Parathyroid adenoma (tissue), 2 donors: ENCODE results near the gene PKP2.

Experiments used
- H2AFZ ChIP-seq: fragments of 300-600 bp; sonication (generic); one replicate; pipeline ENCODE4 v1.7.0; 2017; ENCODE audit warnings: antibody characterized with exemption, mild to moderate bottlenecking
- H3K27ac ChIP-seq: fragments of 300-600 bp; sonication (generic); one replicate; pipeline ENCODE4 v1.7.0; 2017
- H3K27me3 ChIP-seq: fragments of 300-600 bp; sonication (generic); one replicate; pipeline ENCODE4 v1.7.0; 2017; ENCODE audit warnings: low read length; ENCODE audit not compliant: control insufficient read depth, insufficient read depth
- H3K36me3 ChIP-seq: fragments of 300-600 bp; sonication (generic); one replicate; pipeline ENCODE4 v1.7.0; 2017; ENCODE audit warnings: low read length; ENCODE audit not compliant: control insufficient read depth, insufficient read depth
- H3K4me1 ChIP-seq: fragments of 300-600 bp; sonication (generic); one replicate; pipeline ENCODE4 v1.7.0; 2017; ENCODE audit warnings: control low read depth
- H3K4me2 ChIP-seq: fragments of 300-600 bp; sonication (generic); one replicate; pipeline ENCODE4 v1.7.0; 2017; ENCODE audit warnings: low read length
- H3K4me3 ChIP-seq: fragments of 300-600 bp; sonication (generic); one replicate; pipeline ENCODE4 v1.7.0; 2017; ENCODE audit warnings: low read depth, low read length
- H3K79me2 ChIP-seq: fragments of 300-600 bp; sonication (generic); one replicate; pipeline ENCODE4 v1.7.0; 2017; ENCODE audit warnings: control low read depth
- H3K9ac ChIP-seq: fragments of 300-600 bp; sonication (generic); one replicate; pipeline ENCODE4 v1.7.0; 2017; ENCODE audit warnings: mild to moderate bottlenecking
- H3K9me3 ChIP-seq: fragments of 300-600 bp; sonication (generic); one replicate; pipeline ENCODE4 v1.7.0; 2017; ENCODE audit warnings: low read length; ENCODE audit not compliant: control insufficient read depth
- TF ChIP-seq, protein P1 (sequence below): fragments of 300-600 bp; sonication (generic); IDR thresholded peaks from one replicate; pipeline ENCODE4 v1.7.0; 2017; ENCODE audit warnings: antibody characterized with exemption, mild to moderate bottlenecking
- donor health status: primary hyperparathyroidism.

Gene PKP2

DNA sequence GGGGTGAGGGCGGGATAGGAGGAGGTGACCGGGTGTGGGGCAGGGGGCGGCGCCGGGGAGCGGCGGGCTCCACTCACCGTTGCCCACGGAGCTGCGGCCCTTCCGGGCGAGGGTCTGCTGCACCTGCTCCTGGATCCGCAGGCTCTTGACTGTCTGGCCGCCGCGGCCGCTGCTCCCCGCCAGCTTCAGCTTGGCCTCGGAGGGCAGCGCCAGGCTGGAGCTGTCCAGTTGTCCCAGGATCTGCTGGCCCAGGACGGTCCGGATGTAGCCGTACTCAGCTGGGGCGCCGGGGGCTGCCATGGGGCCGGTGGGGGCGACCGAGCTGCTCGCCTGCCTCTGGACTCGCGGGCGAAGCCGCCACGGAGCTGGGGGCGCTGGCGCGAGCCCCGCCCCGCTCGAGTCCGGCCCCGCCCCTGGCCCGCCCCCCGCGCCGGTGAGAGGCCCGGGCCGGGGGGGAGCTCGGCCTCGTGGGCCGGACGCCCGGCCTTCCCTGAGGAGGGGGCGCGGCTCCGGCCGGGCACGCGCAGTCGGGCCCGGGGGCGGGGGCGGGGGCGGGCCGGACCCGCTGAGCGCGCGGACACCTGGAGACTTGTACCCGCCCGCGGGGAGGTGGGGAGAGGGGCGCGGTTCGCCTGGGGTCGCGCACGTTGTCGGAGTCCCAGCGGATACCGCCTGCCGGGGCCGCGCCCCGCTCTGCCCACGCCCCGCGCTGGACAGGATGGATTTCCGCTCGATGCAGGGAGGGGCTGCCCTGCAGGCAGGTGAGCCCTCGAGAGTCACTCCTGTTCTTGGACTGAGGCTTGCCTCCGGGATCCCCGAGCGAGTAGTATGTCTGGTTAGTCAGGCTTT, at the start of gene PKP2:
TSS of gene PKP2 (minus strand) at position 346 of the 849 bp plus-strand sequence. CDS start at position 300, 46 bp downstream.
- no peaks in the 10 kb centered on the region for H3K36me3 ChIP-seq
- peaks cover 22% of the 10 kb centered on the region for H3K4me1 ChIP-seq
- peak within 1 kb of the TSS; percentile 79 for H3K27ac ChIP-seq
- H3K4me3 ChIP-seq = peak within 1 kb of the TSS; percentile 81
- no peaks in the 10 kb centered on the region for H3K9me3 ChIP-seq
- peak within 1 kb of the TSS; percentile 89 for H2AFZ ChIP-seq
- no peaks in the 10 kb centered on the region for H3K27me3 ChIP-seq
- TF ChIP-seq, protein P1, sequence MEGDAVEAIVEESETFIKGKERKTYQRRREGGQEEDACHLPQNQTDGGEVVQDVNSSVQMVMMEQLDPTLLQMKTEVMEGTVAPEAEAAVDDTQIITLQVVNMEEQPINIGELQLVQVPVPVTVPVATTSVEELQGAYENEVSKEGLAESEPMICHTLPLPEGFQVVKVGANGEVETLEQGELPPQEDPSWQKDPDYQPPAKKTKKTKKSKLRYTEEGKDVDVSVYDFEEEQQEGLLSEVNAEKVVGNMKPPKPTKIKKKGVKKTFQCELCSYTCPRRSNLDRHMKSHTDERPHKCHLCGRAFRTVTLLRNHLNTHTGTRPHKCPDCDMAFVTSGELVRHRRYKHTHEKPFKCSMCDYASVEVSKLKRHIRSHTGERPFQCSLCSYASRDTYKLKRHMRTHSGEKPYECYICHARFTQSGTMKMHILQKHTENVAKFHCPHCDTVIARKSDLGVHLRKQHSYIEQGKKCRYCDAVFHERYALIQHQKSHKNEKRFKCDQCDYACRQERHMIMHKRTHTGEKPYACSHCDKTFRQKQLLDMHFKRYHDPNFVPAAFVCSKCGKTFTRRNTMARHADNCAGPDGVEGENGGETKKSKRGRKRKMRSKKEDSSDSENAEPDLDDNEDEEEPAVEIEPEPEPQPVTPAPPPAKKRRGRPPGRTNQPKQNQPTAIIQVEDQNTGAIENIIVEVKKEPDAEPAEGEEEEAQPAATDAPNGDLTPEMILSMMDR = no peak
- H3K79me2 ChIP-seq = no peaks in the 10 kb centered on the region
- H3K4me2 ChIP-seq = peak within 1 kb of the TSS; percentile 77
- H3K9ac ChIP-seq = no peak within 1 kb of the TSS

DNA sequence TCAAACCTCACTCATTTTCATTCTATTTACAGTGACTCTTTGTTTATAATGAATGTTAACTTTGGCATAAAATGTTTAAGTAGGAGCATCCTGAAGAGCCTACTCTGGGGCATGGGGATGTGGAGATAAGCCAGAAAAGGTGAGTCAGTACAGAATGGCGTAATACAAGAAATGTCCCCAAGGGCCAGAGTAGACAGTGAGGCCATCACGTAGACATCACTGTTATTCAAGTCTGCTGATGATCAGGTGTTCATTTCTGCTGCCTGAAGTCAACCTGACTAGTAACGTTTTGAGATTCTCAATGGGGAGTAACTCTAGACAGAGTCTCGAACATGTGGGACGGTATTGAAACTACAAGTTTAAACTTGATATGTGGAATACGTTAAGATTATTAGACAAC, 47.6 kb upstream of the PKP2 start:
- no peaks in the 10 kb centered on the region for H3K36me3 ChIP-seq
- no peak overlapping the region for H3K9ac ChIP-seq
- no peaks in the 10 kb centered on the region for H3K9me3 ChIP-seq
- TF ChIP-seq, protein P1 = no peak
- H3K4me3 ChIP-seq = no peak overlapping the region
- H3K4me1 ChIP-seq = no peaks in the 10 kb centered on the region
- H3K4me2 ChIP-seq = no peak overlapping the region
- no peak overlapping the region for H2AFZ ChIP-seq
- no peak overlapping the region for H3K27ac ChIP-seq
- H3K79me2 ChIP-seq = no peaks in the 10 kb centered on the region
- no peaks in the 10 kb centered on the region for H3K27me3 ChIP-seq

DNA sequence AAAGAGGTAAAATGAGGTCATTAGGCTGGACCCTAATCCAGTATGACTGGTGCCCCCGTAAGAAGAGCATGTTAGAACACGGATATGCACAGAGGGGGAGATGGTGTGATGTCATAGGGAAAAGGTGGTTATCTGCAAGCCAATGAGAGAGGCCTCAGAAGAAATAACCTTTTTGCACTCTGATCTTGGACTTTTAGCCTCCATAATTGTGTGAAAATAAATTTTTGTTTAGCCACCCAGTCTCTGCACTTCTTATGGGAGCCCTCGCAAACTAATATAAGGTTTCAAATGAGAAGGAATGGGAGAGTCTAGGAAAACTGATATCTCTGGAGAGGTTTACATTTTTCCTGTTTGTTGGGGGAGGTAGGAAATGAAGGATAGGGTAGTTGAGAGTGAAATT, 43.2 kb upstream of the PKP2 start:
- Histone ChIP-seq H3K4me1 (no peaks in the 10 kb centered on the region), H3K9ac (no peak overlapping the region), H3K79me2 (no peaks in the 10 kb centered on the region), H3K4me2 (no peak overlapping the region), H3K9me3 (no peaks in the 10 kb centered on the region), H3K4me3 (no peak overlapping the region), H3K27ac (no peak overlapping the region), H3K27me3 (no peaks in the 10 kb centered on the region), H2AFZ (no peak overlapping the region), H3K36me3 (no peaks in the 10 kb centered on the region)
- TF ChIP-seq, protein P1 = no peak

DNA sequence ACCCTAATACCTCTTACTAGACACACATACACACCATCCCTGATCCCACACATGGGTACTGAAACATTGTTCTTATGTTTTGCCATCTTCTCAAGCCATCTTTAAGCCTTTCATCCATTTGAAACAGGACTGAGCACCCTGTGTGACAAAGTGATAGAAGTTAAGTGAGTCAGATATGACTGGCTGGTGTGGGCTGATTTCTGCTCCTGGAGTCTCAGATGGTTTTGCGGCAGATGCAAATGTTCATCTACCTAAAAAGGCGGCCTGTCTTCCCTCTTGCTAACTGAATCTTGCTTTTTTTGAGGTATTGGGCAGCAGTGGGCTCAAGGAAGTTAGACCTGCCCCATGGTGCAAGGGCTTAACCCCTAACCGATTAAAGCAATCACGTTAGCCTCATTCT, 30.4 kb upstream of the PKP2 start:
- Histone ChIP-seq H3K79me2 (no peaks in the 10 kb centered on the region), H3K4me1 (no peaks in the 10 kb centered on the region), H3K36me3 (no peaks in the 10 kb centered on the region), H3K9ac (no peak overlapping the region), H3K4me2 (no peak overlapping the region), H3K27ac (no peak overlapping the region), H2AFZ (no peak overlapping the region), H3K4me3 (no peak overlapping the region), H3K27me3 (no peaks in the 10 kb centered on the region), H3K9me3 (no peaks in the 10 kb centered on the region)
- TF ChIP-seq, protein P1 = no peak

DNA sequence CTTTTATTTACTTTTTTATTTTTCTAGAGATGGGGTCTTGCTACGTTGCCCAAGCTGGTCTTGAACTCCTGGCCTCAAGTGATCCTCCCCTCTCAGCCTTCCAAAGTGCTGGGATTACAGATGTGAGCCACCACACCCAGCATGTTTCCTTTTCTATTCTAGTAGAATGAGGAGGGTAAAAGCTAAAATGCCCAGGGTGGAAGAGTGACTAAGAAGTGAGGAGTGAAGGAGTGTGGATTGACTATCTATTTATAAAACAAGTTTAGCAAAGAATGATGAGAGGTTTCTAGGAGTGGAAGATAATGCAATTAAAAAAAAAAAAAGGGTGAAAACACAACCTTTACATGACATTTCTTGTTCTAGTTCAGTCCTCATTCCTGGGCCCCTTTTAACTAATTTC, 29.8 kb upstream of the PKP2 start:
- TF ChIP-seq, protein P1 = no peak
- H3K4me1 ChIP-seq = no peaks in the 10 kb centered on the region
- no peaks in the 10 kb centered on the region for H3K79me2 ChIP-seq
- H3K27me3 ChIP-seq = no peaks in the 10 kb centered on the region
- H3K4me3 ChIP-seq = no peak overlapping the region
- H3K4me2 ChIP-seq = no peak overlapping the region
- H3K36me3 ChIP-seq = no peaks in the 10 kb centered on the region
- H2AFZ ChIP-seq = no peak overlapping the region
- H3K9me3 ChIP-seq = no peaks in the 10 kb centered on the region
- no peak overlapping the region for H3K9ac ChIP-seq
- no peak overlapping the region for H3K27ac ChIP-seq
